ENCODE results near the gene PRCC.

Gene PRCC

DNA sequence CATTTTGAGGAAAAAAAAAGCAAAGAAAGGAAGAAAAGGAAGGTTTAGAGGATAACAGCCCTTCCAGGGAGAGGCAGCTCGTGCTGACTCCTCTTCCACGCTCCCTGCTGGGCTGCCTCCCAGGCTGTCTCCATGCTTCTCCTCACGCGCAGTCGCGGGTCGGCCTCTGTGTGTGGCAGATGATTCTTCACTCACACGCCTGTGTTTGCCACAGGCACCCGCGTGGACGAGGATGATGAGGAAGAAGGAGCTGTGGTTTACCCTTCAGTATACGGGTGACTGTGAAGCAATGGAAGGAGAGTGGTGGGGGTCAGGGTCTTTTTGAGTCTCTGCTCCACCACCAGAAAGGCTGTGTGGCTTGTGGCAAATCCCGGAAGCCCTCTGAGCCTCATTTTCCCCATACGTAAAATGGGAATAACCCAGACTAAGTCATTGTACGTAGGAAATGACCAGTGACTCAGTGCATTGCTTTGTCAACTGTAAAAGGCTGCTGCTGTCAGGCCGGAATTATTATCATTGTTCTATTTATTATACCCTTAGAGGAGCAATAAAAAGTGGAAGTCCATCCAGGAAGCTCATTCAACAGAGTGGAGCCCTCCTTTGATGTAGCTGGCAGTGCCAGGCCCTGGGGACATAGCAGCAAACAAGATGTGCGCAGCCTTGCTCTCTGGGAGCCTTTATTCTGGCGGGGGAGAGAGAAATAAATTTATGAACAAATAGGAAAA is 61.2 kb downstream of the PRCC start:
- no peaks in the 10 kb centered on the region for H3K9me3 ChIP-seq (ENCODE audit: control insufficient read depth in 2 of 2, low read length in 2 of 2)
- H3K27me3 ChIP-seq (ENCODE audit: control insufficient read depth in 2 of 2, insufficient read depth in 2 of 2, low read length in 2 of 2) = peaks cover 2 to 15% of the 10 kb centered on the region in 2 donors
- H3K4me1 ChIP-seq (ENCODE audit: control insufficient read depth in 2 of 2, insufficient read depth in 2 of 2, low read length in 2 of 2) = no peaks in the 10 kb centered on the region

DNA sequence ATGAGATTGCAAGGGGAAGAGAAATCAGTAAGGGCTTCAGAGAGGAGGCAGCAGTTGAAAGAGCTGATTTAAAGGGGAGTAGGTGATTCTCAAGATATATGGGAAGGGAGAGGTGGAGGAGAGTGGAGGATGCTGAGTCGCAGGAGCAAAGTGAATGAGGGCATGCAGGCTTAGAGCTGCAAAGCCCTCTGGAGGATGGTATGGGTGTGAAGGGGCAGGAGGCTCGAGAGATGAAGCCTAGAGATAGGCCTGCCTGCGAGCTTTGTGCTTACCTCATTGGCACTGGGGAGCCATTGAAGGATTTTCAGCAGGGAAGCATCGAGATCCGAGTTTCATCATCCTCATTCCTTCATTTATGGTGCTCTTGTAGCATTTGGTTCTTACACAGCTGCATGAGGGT is 65.1 kb downstream of the PRCC start:
- no peaks in the 10 kb centered on the region for H3K36me3 ChIP-seq (ENCODE audit: control insufficient read depth in 2 of 2, insufficient read depth in 2 of 2, low read length in 2 of 2)
- no peak overlapping the region for H3K4me3 ChIP-seq (ENCODE audit: low read length in 2 of 2)
- no peaks in the 10 kb centered on the region for H3K9me3 ChIP-seq (ENCODE audit: control insufficient read depth in 2 of 2, low read length in 2 of 2)
- H3K27me3 ChIP-seq (ENCODE audit: control insufficient read depth in 2 of 2, insufficient read depth in 2 of 2, low read length in 2 of 2) = peaks cover 17 to 18% of the 10 kb centered on the region in 2 donors
- no peak overlapping the region for H3K27ac ChIP-seq (ENCODE audit: low read depth in 2 of 2, low read length in 2 of 2)
- no peak overlapping the region for H3K9ac ChIP-seq (ENCODE audit: low read depth in 1 of 2, low read length in 2 of 2)
- no peaks in the 10 kb centered on the region for H3K4me1 ChIP-seq (ENCODE audit: control insufficient read depth in 2 of 2, insufficient read depth in 2 of 2, low read length in 2 of 2)

More for the DNA sequence above, 61.2 kb downstream of the PRCC start:
- no peak overlapping the region for H3K4me3 ChIP-seq (ENCODE audit: low read length in 2 of 2)
- no peak overlapping the region for H3K27ac ChIP-seq (ENCODE audit: low read depth in 2 of 2, low read length in 2 of 2)
- no peak overlapping the region for H3K9ac ChIP-seq (ENCODE audit: low read depth in 1 of 2, low read length in 2 of 2)
- H3K36me3 ChIP-seq (ENCODE audit: control insufficient read depth in 2 of 2, insufficient read depth in 2 of 2, low read length in 2 of 2) = no peaks in the 10 kb centered on the region

DNA sequence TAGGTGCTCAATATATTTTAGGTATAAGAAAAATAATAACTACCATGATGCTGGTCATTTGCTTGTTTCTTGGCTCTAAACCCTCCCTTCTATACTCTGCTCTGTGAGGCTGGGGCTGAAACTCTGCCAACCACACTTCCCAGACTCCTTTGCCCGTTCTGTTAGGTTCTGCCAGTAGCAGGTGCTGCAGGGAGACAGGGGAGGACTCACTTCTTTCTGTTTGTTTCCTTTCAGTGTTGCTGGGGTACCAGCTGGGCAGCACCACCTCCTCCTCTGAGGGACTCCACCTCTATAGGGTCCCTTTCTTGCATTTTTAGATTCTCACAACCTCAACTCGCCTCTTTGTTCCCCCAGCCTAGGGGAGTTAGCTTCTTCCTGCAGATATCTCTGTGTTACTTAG is 66.3 kb downstream of the PRCC start:
- no peak overlapping the region for H3K9ac ChIP-seq (ENCODE audit: low read depth in 1 of 2, low read length in 2 of 2)
- no peak overlapping the region for H3K4me3 ChIP-seq (ENCODE audit: low read length in 2 of 2)
- H3K27ac ChIP-seq (ENCODE audit: low read depth in 2 of 2, low read length in 2 of 2) = no peak overlapping the region
- H3K36me3 ChIP-seq (ENCODE audit: control insufficient read depth in 2 of 2, insufficient read depth in 2 of 2, low read length in 2 of 2) = no peaks in the 10 kb centered on the region
- peaks cover 14 to 17% of the 10 kb centered on the region in 2 donors for H3K27me3 ChIP-seq (ENCODE audit: control insufficient read depth in 2 of 2, insufficient read depth in 2 of 2, low read length in 2 of 2)
- no peaks in the 10 kb centered on the region for H3K9me3 ChIP-seq (ENCODE audit: control insufficient read depth in 2 of 2, low read length in 2 of 2)
- H3K4me1 ChIP-seq (ENCODE audit: control insufficient read depth in 2 of 2, insufficient read depth in 2 of 2, low read length in 2 of 2) = no peaks in the 10 kb centered on the region

DNA sequence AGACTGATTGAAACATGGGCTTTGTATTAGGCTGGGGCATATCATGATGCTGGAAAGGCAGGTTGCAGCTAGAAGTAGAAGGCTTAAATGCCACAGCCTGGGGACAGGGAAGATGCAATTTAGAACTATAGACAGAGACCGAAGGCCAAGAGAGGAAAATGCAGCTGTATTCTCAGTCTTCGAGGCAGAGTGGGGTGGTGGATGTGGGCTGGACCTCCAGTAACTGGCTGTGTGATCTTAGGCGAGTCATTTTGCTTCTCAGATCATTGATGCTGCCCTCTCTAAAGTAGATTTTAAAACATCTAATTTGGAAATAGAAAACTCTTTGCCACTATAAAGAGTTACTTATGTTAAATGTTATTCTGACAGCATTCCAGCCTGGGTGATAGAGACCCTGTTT is 67.0 kb downstream of the PRCC start:
- Histone ChIP-seq H3K4me1 (ENCODE audit: control insufficient read depth in 2 of 2, insufficient read depth in 2 of 2, low read length in 2 of 2) (no peaks in the 10 kb centered on the region), H3K36me3 (ENCODE audit: control insufficient read depth in 2 of 2, insufficient read depth in 2 of 2, low read length in 2 of 2) (no peaks in the 10 kb centered on the region), H3K9ac (ENCODE audit: low read depth in 1 of 2, low read length in 2 of 2) (no peak overlapping the region), H3K27me3 (ENCODE audit: control insufficient read depth in 2 of 2, insufficient read depth in 2 of 2, low read length in 2 of 2) (peaks cover 16 to 21% of the 10 kb centered on the region in 2 donors), H3K4me3 (ENCODE audit: low read length in 2 of 2) (no peak overlapping the region), H3K27ac (ENCODE audit: low read depth in 2 of 2, low read length in 2 of 2) (no peak overlapping the region), H3K9me3 (ENCODE audit: control insufficient read depth in 2 of 2, low read length in 2 of 2) (no peaks in the 10 kb centered on the region)

DNA sequence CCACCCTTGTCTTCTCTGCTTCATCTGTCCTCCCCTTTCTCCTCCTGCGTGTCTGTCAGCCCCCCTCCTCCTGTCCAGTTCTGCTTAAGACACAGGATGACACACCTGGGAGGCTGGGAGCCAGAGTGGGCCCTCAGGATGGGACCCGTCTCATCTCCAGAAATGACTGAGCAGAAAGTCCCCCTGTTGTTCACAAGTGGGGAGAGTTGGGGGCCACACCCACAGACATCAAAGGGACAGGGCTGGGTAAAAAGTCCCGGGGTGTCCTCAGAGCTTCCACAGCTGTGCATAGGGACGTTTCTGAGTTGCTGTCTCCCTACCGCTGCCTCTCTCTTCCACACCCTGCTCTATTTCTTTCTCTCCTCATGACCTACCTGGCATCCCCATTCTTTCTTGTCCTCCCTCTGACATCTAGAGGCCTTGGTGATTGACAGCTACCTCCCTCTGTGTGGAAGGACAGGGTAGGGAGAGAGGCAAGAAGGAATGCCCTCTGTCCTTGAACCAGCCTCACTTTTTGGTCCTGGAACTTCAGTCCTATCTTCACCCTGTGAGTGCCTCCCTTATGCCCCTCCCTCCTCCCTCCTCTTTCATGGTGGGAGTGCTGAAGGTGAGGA is 68.8 kb downstream of the PRCC start:
- Histone ChIP-seq H3K4me3 (ENCODE audit: low read length in 2 of 2) (no peak overlapping the region), H3K9me3 (ENCODE audit: control insufficient read depth in 2 of 2, low read length in 2 of 2) (no peaks in the 10 kb centered on the region), H3K4me1 (ENCODE audit: control insufficient read depth in 2 of 2, insufficient read depth in 2 of 2, low read length in 2 of 2) (no peaks in the 10 kb centered on the region), H3K27me3 (ENCODE audit: control insufficient read depth in 2 of 2, insufficient read depth in 2 of 2, low read length in 2 of 2) (peaks cover 16 to 24% of the 10 kb centered on the region in 2 donors), H3K27ac (ENCODE audit: low read depth in 2 of 2, low read length in 2 of 2) (no peak overlapping the region), H3K36me3 (ENCODE audit: control insufficient read depth in 2 of 2, insufficient read depth in 2 of 2, low read length in 2 of 2) (no peaks in the 10 kb centered on the region), H3K9ac (ENCODE audit: low read depth in 1 of 2, low read length in 2 of 2) (no peak overlapping the region)

DNA sequence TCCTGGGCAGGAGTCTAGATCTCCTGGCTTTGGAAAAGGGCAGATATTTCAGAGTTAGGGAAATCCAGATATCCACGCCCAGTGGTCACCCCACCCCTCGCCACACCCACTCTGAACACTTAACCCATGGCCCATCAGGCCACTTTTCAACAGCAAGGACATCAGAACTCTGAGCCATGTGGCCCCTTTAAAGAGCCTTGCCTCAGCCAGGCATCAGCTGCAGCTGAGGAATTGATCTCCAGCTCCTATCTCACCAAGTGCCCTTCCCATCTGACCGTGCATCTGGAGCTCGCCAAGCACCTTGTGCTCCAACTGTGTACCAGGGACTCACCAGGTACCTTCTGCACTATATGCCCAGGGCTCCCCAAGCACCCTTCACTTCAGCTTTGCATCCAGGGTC is 69.6 kb downstream of the PRCC start:
- Histone ChIP-seq H3K27me3 (ENCODE audit: control insufficient read depth in 2 of 2, insufficient read depth in 2 of 2, low read length in 2 of 2) (peaks cover 13 to 24% of the 10 kb centered on the region in 2 donors), H3K9me3 (ENCODE audit: control insufficient read depth in 2 of 2, low read length in 2 of 2) (no peaks in the 10 kb centered on the region), H3K4me1 (ENCODE audit: control insufficient read depth in 2 of 2, insufficient read depth in 2 of 2, low read length in 2 of 2) (no peaks in the 10 kb centered on the region), H3K9ac (ENCODE audit: low read depth in 1 of 2, low read length in 2 of 2) (no peak overlapping the region), H3K27ac (ENCODE audit: low read depth in 2 of 2, low read length in 2 of 2) (no peak overlapping the region), H3K36me3 (ENCODE audit: control insufficient read depth in 2 of 2, insufficient read depth in 2 of 2, low read length in 2 of 2) (no peaks in the 10 kb centered on the region), H3K4me3 (ENCODE audit: low read length in 2 of 2) (no peak overlapping the region)

DNA sequence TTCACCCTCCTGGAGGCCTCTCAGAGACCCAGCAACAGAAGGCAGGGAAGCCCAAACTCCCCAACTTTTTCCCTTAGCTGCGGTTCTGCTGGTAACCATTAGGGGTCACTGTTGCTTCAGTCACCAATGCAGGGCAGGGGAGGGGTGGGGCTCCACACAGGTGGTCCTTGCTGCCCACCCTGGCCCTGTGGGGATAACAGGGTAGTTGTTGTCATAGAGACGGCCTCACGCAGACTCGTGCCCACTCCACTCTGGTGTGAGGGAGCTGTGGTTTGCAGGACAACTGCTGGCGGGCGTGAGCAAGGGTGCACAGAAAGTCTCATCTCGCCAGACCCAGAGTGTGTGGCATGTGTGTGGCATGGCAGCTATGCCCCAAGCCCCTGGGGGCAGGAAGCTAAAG is 71.6 kb downstream of the PRCC start:
- H3K27me3 ChIP-seq (ENCODE audit: control insufficient read depth in 2 of 2, insufficient read depth in 2 of 2, low read length in 2 of 2) = peaks cover 11 to 33% of the 10 kb centered on the region in 2 donors
- no peak overlapping the region for H3K4me3 ChIP-seq (ENCODE audit: low read length in 2 of 2)
- H3K4me1 ChIP-seq (ENCODE audit: control insufficient read depth in 2 of 2, insufficient read depth in 2 of 2, low read length in 2 of 2) = no peaks in the 10 kb centered on the region
- no peaks in the 10 kb centered on the region for H3K9me3 ChIP-seq (ENCODE audit: control insufficient read depth in 2 of 2, low read length in 2 of 2)
- no peak overlapping the region for H3K9ac ChIP-seq (ENCODE audit: low read depth in 1 of 2, low read length in 2 of 2)
- H3K27ac ChIP-seq (ENCODE audit: low read depth in 2 of 2, low read length in 2 of 2) = no peak overlapping the region
- H3K36me3 ChIP-seq (ENCODE audit: control insufficient read depth in 2 of 2, insufficient read depth in 2 of 2, low read length in 2 of 2) = no peaks in the 10 kb centered on the region

DNA sequence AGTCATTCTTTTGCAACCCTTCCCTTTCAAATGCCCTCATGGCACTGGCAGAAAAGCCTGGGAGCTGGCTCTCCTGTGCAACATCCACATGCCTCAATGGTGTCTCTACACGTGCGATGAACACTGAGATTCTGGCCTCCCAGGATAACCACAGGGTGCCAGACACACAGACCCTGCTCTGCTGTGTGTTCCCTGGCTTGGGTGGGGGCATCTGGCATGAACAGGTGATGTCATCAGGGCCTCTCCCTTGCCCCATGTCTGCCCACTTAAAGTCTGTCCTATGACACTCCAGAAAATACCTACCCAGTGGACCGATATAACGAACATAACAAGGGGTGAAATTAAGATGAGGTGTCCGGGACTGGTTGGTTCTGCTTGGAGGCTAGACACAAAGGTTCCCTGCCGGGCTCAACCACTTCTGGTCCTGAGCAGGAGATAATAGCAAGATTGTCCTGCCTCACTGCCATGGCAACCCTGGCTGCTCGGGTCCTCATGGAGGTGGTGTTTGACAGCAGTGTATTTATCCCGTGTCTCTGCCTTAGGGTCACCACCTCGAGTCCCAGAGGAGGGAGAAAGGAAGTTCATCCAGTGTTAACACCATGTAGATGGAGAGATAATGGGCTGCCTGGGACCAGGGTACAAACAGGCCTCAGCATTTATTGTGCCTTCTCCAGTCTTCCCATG is 72.2 kb downstream of the PRCC start:
- Histone ChIP-seq H3K27me3 (ENCODE audit: control insufficient read depth in 2 of 2, insufficient read depth in 2 of 2, low read length in 2 of 2) (peaks cover 16 to 33% of the 10 kb centered on the region in 2 donors), H3K27ac (ENCODE audit: low read depth in 2 of 2, low read length in 2 of 2) (no peak overlapping the region), H3K4me1 (ENCODE audit: control insufficient read depth in 2 of 2, insufficient read depth in 2 of 2, low read length in 2 of 2) (no peaks in the 10 kb centered on the region), H3K9ac (ENCODE audit: low read depth in 1 of 2, low read length in 2 of 2) (no peak overlapping the region), H3K36me3 (ENCODE audit: control insufficient read depth in 2 of 2, insufficient read depth in 2 of 2, low read length in 2 of 2) (no peaks in the 10 kb centered on the region), H3K9me3 (ENCODE audit: control insufficient read depth in 2 of 2, low read length in 2 of 2) (no peaks in the 10 kb centered on the region), H3K4me3 (ENCODE audit: low read length in 2 of 2) (no peak overlapping the region)

DNA sequence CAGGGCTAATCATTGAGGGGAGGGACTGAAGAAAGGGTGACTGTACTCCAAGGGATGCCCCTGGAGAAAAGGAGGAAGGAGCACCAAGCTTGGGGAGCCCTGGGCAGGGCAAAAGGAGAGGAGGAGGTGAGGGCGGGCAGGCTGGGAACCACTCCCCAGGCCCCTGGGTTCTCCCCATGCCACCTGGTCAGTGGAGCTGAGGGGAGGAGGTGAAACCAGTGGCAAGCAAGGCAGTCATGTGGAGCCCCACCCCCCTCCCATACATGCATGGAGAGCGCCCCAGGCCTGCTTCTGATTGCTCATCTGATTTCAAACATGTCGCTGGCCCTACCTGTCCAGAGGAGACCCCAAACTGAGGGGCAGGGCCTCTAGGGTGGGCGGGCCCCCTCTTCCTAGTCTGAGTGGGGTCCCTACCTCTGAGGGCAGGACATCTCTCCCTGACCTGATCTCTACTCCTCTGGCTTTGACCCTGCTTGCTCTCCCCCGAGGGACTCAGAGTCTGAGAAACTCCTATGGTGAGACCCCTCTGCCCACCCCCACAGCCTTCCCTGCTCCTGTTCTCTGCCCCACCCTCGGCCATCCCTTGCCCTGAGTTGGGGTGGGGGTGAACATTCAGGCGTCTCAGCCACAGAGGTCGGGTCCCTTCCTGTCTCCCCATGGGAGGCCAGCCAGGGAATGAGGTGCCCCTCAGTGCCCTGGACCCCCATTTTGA is 73.0 kb downstream of the PRCC start:
- no peak overlapping the region for H3K9ac ChIP-seq (ENCODE audit: low read depth in 1 of 2, low read length in 2 of 2)
- no peak overlapping the region for H3K4me3 ChIP-seq (ENCODE audit: low read length in 2 of 2)
- no peak overlapping the region for H3K27ac ChIP-seq (ENCODE audit: low read depth in 2 of 2, low read length in 2 of 2)
- no peaks in the 10 kb centered on the region for H3K36me3 ChIP-seq (ENCODE audit: control insufficient read depth in 2 of 2, insufficient read depth in 2 of 2, low read length in 2 of 2)
- H3K9me3 ChIP-seq (ENCODE audit: control insufficient read depth in 2 of 2, low read length in 2 of 2) = no peaks in the 10 kb centered on the region
- H3K27me3 ChIP-seq (ENCODE audit: control insufficient read depth in 2 of 2, insufficient read depth in 2 of 2, low read length in 2 of 2) = peaks cover 20 to 36% of the 10 kb centered on the region in 2 donors
- no peaks in the 10 kb centered on the region for H3K4me1 ChIP-seq (ENCODE audit: control insufficient read depth in 2 of 2, insufficient read depth in 2 of 2, low read length in 2 of 2)

DNA sequence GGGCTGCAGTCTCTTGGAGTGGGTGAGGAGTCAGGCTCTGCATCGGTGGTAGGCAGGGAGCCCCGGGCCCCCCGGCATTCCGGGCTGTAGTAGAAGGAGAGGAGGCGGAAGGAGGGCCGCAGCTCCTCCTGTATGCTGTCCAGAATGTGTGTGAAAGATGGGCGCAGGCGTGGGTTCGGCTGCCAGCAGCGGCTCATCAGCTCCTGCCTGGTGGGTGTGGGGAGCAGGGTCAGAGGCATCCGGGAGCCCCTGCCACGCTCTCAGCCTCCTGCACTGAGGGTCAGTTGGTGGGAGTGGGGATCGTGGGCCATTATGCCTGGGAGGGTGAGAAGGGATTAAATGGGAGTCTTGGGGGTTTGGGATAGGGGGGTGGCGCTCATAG is 73.6 kb downstream of the PRCC start:
- no peaks in the 10 kb centered on the region for H3K4me1 ChIP-seq (ENCODE audit: control insufficient read depth in 2 of 2, insufficient read depth in 2 of 2, low read length in 2 of 2)
- H3K27ac ChIP-seq (ENCODE audit: low read depth in 2 of 2, low read length in 2 of 2) = no peak overlapping the region
- H3K9me3 ChIP-seq (ENCODE audit: control insufficient read depth in 2 of 2, low read length in 2 of 2) = no peaks in the 10 kb centered on the region
- H3K36me3 ChIP-seq (ENCODE audit: control insufficient read depth in 2 of 2, insufficient read depth in 2 of 2, low read length in 2 of 2) = no peaks in the 10 kb centered on the region
- H3K27me3 ChIP-seq (ENCODE audit: control insufficient read depth in 2 of 2, insufficient read depth in 2 of 2, low read length in 2 of 2) = peaks cover 20 to 32% of the 10 kb centered on the region in 2 donors
- H3K9ac ChIP-seq (ENCODE audit: low read depth in 1 of 2, low read length in 2 of 2) = no peak overlapping the region
- no peak overlapping the region for H3K4me3 ChIP-seq (ENCODE audit: low read length in 2 of 2)

All from mucosa of rectum (tissue), 2 donors.